ENCODE measurements around the gene BSN.
"Not testable (repeated sequence)": the region's sequence is repeated elsewhere in the genome, so short reads cannot be mapped to it uniquely, and the experiment has no call there.

Gene BSN

DNA sequence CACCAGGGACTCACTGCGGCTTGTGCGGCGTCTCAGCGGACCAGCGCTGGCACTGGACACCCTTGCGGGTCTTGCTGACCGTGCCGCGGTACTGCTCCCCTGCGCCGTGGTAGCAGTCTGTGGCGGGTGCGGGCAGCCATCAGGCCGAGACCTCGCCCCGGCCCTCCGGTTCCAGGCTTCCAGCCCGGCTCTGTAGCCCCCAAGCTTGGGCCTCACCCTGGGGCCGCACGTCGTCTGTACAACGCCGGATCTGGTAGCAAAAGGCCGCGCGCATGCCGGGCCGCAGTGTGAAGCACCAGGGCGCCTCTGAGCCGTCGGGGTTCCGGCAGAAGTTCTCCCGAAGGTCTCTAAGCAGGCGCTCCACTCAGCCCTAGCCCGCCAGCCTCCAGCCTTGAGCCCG, 131.6 kb downstream of the BSN start:
- not testable (repeated sequence) for H3K4me3 ChIP-seq (ENCODE audit: severe bottlenecking); ATAC-seq (ENCODE audit: low read depth); H3K4me1 ChIP-seq (ENCODE audit: insufficient read depth, poor library complexity, severe bottlenecking); DNase-seq (ENCODE audit: low spot score); H3K27me3 ChIP-seq (ENCODE audit: insufficient read depth, poor library complexity, severe bottlenecking); H3K27ac ChIP-seq (ENCODE audit: poor library complexity, severe bottlenecking); H3K9me3 ChIP-seq (ENCODE audit: severe bottlenecking)
- peaks cover 28% of the 10 kb centered on the region for H3K36me3 ChIP-seq (ENCODE audit: low read depth)

DNA sequence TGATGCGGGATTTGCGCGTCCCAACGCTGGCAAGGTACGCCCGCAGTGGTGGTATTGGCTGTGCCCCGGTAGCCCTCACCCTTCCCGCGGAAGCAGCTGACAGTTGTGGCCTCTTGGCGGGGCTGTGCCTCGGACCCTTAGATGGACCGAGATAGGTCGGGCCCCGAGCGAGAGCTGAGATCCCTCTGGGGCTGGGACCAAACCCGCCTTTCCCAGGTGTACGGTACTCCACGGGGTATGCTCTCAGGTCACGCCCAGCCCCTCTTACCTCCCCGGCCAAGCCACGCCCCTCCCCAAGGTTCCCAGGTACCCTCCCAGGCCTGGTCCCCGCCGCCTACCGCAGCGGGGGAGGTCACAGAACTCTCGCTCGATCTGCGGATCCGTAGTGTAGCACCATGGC, 132.1 kb downstream of the BSN start:
- H3K36me3 ChIP-seq (ENCODE audit: low read depth), result peaks cover 23% of the 10 kb centered on the region
- peak; percentile 69 for ATAC-seq (ENCODE audit: low read depth)
- H3K27me3 ChIP-seq (ENCODE audit: insufficient read depth, poor library complexity, severe bottlenecking); H3K27ac ChIP-seq (ENCODE audit: poor library complexity, severe bottlenecking); H3K9me3 ChIP-seq (ENCODE audit: severe bottlenecking); H3K4me1 ChIP-seq (ENCODE audit: insufficient read depth, poor library complexity, severe bottlenecking): not testable (repeated sequence)
- peak; percentile 87 for DNase-seq (ENCODE audit: low spot score)
- peak overlapping the region; percentile 37 for H3K4me3 ChIP-seq (ENCODE audit: severe bottlenecking)

DNA sequence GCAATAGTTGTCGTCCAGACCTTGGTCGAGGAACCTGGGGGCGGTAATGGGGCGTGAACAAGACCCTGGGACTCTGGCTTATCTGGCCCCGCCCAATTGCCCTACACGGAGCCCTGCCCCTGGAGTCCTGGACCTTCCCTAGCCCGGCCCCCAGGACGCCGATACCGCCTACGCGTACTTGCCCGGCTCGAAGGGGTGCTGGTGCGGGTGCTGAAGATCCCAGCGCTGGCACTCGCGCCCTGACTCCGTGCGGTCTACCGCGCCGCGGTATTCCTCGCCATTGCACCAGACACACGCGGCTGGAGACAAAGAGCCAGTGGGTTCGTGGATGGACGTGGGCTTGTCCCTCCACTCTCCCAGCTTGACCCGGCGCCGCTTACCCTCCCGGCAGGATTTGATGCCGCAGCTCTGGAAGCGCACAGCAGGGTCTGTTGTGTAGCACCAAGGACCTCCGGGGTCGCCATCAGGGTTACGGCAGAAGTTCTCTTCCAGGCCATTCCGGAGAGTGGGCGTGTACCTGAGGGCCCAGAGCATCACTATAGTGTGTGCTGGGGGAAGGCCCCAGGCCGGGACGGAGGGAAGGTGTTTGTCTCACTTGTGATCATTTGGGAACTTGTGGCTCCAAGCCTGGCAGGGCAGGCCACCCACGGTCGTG, 132.6 kb downstream of the BSN start:
- peaks cover 18% of the 10 kb centered on the region for H3K36me3 ChIP-seq (ENCODE audit: low read depth)
- peak; percentile 73 for ATAC-seq (ENCODE audit: low read depth)
- peak overlapping the region; percentile 37 for H3K4me3 ChIP-seq (ENCODE audit: severe bottlenecking)
- not testable (repeated sequence) for H3K9me3 ChIP-seq (ENCODE audit: severe bottlenecking); H3K27ac ChIP-seq (ENCODE audit: poor library complexity, severe bottlenecking); H3K27me3 ChIP-seq (ENCODE audit: insufficient read depth, poor library complexity, severe bottlenecking); H3K4me1 ChIP-seq (ENCODE audit: insufficient read depth, poor library complexity, severe bottlenecking)
- DNase-seq (ENCODE audit: low spot score), result peak; percentile 88

DNA sequence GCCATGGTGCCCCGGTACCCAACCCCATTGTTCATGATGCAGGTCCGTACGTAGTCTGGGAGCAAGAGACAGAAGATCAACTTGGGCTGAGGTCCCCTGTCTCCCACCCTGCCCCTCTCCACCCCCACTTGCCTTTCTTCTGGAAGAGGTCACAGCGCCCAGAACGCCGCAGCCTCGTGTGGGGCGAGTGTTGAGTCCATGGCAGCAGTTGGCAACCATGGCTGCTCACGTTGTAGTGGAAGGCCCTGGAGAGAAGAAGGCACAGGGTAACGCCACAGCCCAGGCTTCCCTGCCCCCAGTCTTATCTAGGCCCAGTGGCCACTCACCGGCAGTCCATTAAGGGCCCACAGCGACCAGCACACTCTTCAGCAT, 133.1 kb downstream of the BSN start:
- ATAC-seq (ENCODE audit: low read depth), result not testable (repeated sequence)

DNA sequence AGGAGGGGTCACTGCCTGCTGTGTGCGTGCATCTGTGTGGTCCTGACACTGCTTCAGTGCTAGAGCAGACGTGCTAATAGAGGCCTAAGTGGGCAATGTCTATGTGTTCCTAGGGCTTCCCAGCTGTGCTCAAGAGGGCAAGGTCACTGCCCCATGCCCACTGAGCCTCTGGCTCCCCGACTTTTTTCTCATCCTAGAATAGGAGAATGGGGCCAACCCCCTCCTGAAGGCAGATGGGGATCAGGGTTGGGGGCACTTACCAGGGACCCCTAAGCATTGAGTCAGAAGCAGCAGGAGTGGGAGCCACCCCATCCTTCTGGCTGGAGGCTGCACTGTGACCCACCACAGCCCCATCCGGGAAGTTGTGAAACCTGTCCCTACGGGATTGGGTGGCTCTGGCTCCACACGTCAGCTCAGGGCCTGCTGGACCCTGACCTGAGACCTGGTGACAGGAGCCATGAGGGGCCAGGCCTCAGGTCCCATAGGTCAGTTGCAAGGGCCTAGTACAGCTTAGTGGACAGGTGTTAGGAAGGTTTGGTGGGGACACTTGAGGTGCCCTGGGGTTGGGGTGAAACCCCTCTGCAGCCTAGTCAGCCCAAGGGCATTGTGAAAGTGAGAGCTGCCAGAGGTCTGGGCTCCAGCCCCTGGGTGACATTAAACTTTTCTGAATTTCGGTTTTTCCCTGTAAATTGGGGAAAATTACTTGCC, 134.2 kb downstream of the BSN start:
- H3K9me3 ChIP-seq (ENCODE audit: severe bottlenecking); ATAC-seq (ENCODE audit: low read depth); H3K27me3 ChIP-seq (ENCODE audit: insufficient read depth, poor library complexity, severe bottlenecking); DNase-seq (ENCODE audit: low spot score); H3K4me1 ChIP-seq (ENCODE audit: insufficient read depth, poor library complexity, severe bottlenecking); H3K36me3 ChIP-seq (ENCODE audit: low read depth): not testable (repeated sequence)
- Histone ChIP-seq H3K27ac (ENCODE audit: poor library complexity, severe bottlenecking) (peak overlapping the region; percentile 31), H3K4me3 (ENCODE audit: severe bottlenecking) (peak overlapping the region; percentile 100)

More for the DNA sequence above, 133.1 kb downstream of the BSN start:
- H3K4me1 ChIP-seq (ENCODE audit: insufficient read depth, poor library complexity, severe bottlenecking); DNase-seq (ENCODE audit: low spot score); H3K9me3 ChIP-seq (ENCODE audit: severe bottlenecking); H3K27ac ChIP-seq (ENCODE audit: poor library complexity, severe bottlenecking); H3K27me3 ChIP-seq (ENCODE audit: insufficient read depth, poor library complexity, severe bottlenecking): not testable (repeated sequence)
- H3K4me3 ChIP-seq (ENCODE audit: severe bottlenecking), result peak overlapping the region; percentile 37
- peaks cover 13% of the 10 kb centered on the region; the same call in 1 of the 2 replicates for H3K36me3 ChIP-seq (ENCODE audit: low read depth)

DNA sequence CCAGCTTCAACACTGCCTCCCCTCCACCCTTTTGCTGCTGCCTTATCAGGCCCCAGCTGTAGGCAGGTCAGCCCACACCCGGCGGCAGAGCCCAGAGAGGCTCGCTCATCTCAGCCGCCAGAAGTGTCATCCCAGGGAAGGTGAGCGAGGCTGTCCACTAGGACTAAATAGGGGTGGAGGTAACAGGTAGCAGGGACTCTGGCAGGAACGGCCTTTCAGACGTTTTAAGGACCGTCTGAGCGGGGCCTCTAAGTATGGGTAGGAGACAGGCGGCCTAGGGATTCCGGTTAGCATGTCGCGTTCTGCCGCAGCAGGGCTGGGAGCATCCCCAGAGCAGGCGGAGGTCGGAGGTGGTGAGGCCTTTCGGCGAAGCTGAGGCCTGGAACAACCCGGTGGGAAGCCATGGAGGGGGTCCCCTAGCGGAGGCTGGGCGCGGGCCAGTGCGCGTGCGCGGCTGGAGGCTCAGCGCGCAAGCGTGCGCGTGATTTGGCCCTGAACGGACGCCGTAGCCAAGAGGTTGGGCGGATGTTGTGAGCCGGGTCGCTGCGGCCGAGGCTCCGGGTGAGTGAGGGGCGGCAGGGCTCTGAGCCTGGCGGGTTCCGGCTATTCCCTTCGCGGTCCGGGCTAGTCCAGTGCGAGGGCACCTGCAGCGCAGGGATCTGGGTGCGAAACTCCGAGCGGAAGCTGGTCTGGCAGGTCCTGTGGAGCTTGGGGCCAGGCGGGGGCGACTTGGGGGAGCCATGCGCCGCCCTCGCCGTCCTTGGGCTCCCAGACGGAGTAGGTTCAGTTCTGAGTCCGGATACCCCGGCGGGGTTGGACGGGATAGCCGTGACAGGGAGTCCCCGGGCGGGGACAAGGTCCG, 135.0 kb downstream of the BSN start, which contains the start of the genes MST1 and RNF123:
Gene MST1 (minus strand): TSS at position 429 of the 862 bp plus-strand sequence. CDS start 783 bp downstream, outside the sequence.
Gene RNF123 (plus strand): TSS at position 512 of the 862 bp plus-strand sequence. CDS start 1,609 bp downstream, outside the sequence.
- TF ChIP-seq, protein P1, sequence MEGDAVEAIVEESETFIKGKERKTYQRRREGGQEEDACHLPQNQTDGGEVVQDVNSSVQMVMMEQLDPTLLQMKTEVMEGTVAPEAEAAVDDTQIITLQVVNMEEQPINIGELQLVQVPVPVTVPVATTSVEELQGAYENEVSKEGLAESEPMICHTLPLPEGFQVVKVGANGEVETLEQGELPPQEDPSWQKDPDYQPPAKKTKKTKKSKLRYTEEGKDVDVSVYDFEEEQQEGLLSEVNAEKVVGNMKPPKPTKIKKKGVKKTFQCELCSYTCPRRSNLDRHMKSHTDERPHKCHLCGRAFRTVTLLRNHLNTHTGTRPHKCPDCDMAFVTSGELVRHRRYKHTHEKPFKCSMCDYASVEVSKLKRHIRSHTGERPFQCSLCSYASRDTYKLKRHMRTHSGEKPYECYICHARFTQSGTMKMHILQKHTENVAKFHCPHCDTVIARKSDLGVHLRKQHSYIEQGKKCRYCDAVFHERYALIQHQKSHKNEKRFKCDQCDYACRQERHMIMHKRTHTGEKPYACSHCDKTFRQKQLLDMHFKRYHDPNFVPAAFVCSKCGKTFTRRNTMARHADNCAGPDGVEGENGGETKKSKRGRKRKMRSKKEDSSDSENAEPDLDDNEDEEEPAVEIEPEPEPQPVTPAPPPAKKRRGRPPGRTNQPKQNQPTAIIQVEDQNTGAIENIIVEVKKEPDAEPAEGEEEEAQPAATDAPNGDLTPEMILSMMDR (IDR thresholded peaks at IDR 0.05; ENCODE audit: poor library complexity, severe bottlenecking), result peak; percentile 13
- ATAC-seq (ENCODE audit: low read depth) (peak; percentile 32), DNase-seq (ENCODE audit: low spot score) (peak; percentile 87)
- H3K4me3 ChIP-seq (ENCODE audit: severe bottlenecking), result peak within 1 kb of the TSS; percentile 100
- peak within 1 kb of the TSS; percentile 31 for H3K27ac ChIP-seq (ENCODE audit: poor library complexity, severe bottlenecking)
- no peaks in the 10 kb centered on the region for H3K36me3 ChIP-seq (ENCODE audit: low read depth)
- H3K4me1 ChIP-seq (ENCODE audit: insufficient read depth, poor library complexity, severe bottlenecking), result no peaks in the 10 kb centered on the region
- no peaks in the 10 kb centered on the region for H3K27me3 ChIP-seq (ENCODE audit: insufficient read depth, poor library complexity, severe bottlenecking)
- H3K9me3 ChIP-seq (ENCODE audit: severe bottlenecking), result no peaks in the 10 kb centered on the region

DNA sequence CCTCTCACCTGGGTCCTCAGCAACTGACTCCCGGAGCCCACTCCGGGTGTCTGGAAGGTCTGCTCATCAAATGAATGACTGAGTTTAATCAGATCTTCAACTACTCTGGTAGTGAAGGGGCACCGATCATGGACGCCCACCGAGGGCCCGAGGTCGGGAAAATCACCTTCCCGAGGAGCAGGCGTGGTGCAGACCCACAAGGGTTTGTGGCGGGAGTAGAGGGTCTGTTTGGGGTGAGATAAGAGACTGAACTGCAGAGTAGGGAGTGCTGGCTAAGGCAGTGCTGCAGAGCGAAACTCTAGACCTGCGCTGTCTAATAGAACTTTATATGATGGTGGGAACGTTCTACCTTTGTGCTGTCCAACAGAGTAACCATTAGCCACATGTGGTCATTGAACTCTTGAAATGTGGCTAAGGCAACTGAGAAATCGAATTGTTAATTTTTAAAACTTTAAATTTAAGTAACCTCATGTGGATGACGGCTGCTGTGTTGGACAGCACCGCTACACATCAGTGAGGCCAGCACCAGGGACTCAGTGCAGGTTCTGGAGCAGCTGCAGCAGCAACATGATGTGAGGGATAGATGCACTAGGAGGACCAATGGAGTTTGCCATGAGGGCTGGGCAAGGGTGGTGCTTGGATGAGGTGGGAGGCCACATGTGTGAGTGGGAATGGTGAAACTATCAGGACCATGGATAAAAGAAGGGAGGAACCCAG, 135.8 kb downstream of the BSN start:
- DNase-seq (ENCODE audit: low spot score); ATAC-seq (ENCODE audit: low read depth); H3K36me3 ChIP-seq (ENCODE audit: low read depth); H3K27me3 ChIP-seq (ENCODE audit: insufficient read depth, poor library complexity, severe bottlenecking); H3K9me3 ChIP-seq (ENCODE audit: severe bottlenecking); H3K4me1 ChIP-seq (ENCODE audit: insufficient read depth, poor library complexity, severe bottlenecking): not testable (repeated sequence)
- peak overlapping the region; percentile 100 for H3K4me3 ChIP-seq (ENCODE audit: severe bottlenecking)
- peak overlapping the region; percentile 31 for H3K27ac ChIP-seq (ENCODE audit: poor library complexity, severe bottlenecking)

DNA sequence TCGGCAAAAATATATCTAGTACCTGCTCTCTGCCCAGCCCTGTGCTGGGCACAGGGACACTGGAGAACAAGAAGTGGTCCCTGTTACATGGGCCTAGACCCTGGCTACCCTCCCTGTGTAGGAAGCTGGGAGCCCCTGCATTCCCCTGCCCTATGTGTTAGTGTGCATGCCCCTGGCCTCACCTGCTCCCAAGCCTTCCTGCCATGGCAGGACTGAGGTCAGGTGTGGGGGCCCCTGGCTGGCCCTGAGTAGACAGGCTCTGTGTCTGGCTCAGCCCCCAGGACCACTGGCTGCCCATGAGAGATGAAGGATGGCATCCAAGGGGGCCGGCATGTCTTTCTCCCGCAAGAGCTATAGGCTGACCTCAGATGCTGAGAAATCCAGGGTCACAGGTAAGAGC, 136.6 kb downstream of the BSN start:
- not testable (repeated sequence) for H3K36me3 ChIP-seq (ENCODE audit: low read depth); H3K27me3 ChIP-seq (ENCODE audit: insufficient read depth, poor library complexity, severe bottlenecking); H3K4me3 ChIP-seq (ENCODE audit: severe bottlenecking); DNase-seq (ENCODE audit: low spot score); ATAC-seq (ENCODE audit: low read depth); H3K27ac ChIP-seq (ENCODE audit: poor library complexity, severe bottlenecking); H3K9me3 ChIP-seq (ENCODE audit: severe bottlenecking); H3K4me1 ChIP-seq (ENCODE audit: insufficient read depth, poor library complexity, severe bottlenecking)

DNA sequence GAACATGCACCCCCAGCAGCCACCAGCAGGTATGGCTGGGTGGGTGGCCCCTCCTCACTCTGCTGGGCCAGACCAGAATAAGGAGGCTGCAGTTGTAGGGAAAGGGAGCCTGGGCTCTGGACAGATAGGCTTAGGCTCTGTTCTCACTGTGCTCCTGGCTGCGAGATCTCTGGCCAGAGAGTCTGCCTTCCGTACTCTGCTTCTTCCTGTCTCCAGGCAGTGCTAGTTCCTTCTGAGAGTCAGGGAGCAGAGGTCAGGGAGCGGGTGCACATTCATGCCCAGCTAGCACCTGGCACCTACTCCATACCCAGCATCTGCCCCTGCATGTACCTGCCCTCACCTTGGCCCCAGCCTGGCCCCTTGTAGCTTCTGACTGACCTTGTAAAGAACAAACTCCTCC, 137.2 kb downstream of the BSN start:
- not testable (repeated sequence) for H3K27ac ChIP-seq (ENCODE audit: poor library complexity, severe bottlenecking); H3K4me1 ChIP-seq (ENCODE audit: insufficient read depth, poor library complexity, severe bottlenecking); H3K9me3 ChIP-seq (ENCODE audit: severe bottlenecking); H3K4me3 ChIP-seq (ENCODE audit: severe bottlenecking); H3K36me3 ChIP-seq (ENCODE audit: low read depth); H3K27me3 ChIP-seq (ENCODE audit: insufficient read depth, poor library complexity, severe bottlenecking); ATAC-seq (ENCODE audit: low read depth); DNase-seq (ENCODE audit: low spot score)
